Endothelial cell of umbilical vein (primary cell): ENCODE results near the gene SYNGR4. TPM values are rescaled to one million over a fixed set of nuclear protein-coding genes. Genes with fewer than 3 reads are reported as not detected.

Source experiments
- BruUV-seq: library from RNA; stranded (reverse); fragments of 400-500 nt; replicated peaks from 2 replicates; lab custom pipeline; 2021; lab: Mats Ljungman, UMichigan
- CTCF ChIA-PET: fragments of 300-600, 350-600 bp; sonication (Branson Sonifier 250); formaldehyde crosslinking; loops from one replicate; lab custom pipeline; 2021; ENCODE audit warnings: antibody characterized with exemption, inconsistent platforms; lab: Charles Lee
- POLR2A ChIA-PET: fragments of 300-600, 350-600 bp; sonication (Branson Sonifier 250); formaldehyde crosslinking; loops from one replicate; lab custom pipeline; 2021; ENCODE audit warnings: antibody characterized with exemption, inconsistent platforms; lab: Charles Lee
- DNase-seq: peaks from one replicate; pipeline ENCODE4 v3.0.0-alpha.2; 2011; ENCODE audit warnings: low read depth, low spot score
- FAIRE-seq: peaks from 2 replicates; lab custom pipeline; 2011; peaks lifted over from hg19 to GRCh38; lab: Jason Lieb, UNC
- H2AFZ ChIP-seq: 2 replicates; pipeline ENCODE4 v1.6.0; 2012; ENCODE audit warnings: low read depth, low read length, control low read depth, inconsistent platforms
- H3K27ac ChIP-seq: 2 replicates; pipeline ENCODE4 v1.5.1; 2011; ENCODE audit warnings: low read depth, mild to moderate bottlenecking, control low read depth, low read length, moderate library complexity; ENCODE audit not compliant: insufficient read depth
- H3K27me3 ChIP-seq, 2 experiments: 2 replicates each; pipeline versions ENCODE4 v1.6.0 to v1.6.1; 2011; ENCODE audit warnings: low read length in 2 of 2, mixed read lengths in 1 of 2; ENCODE audit not compliant: control insufficient read depth in 2 of 2, insufficient read depth in 2 of 2
- H3K36me3 ChIP-seq, 2 experiments: 2 replicates in 1 of 2; 3 replicates in 1 of 2; pipeline ENCODE4 v1.5.1; 2011; ENCODE audit warnings: low read length in 2 of 2, mild to moderate bottlenecking in 1 of 2, moderate library complexity in 1 of 2; ENCODE audit not compliant: control insufficient read depth in 2 of 2, insufficient read depth in 2 of 2; ENCODE audit errors: extremely low read depth in 1 of 2
- H3K4me1 ChIP-seq: 3 replicates; pipeline ENCODE4 v1.5.1; 2011; ENCODE audit warnings: mild to moderate bottlenecking, low read length; ENCODE audit not compliant: control insufficient read depth, insufficient read depth; ENCODE audit errors: extremely low read depth
- H3K4me2 ChIP-seq: 2 replicates; pipeline ENCODE4 v1.6.1; 2011; ENCODE audit warnings: low read length, control low read depth, mixed read lengths; ENCODE audit not compliant: insufficient read depth
- H3K4me3 ChIP-seq, 3 experiments: fragments of 200-600 bp in 1 of 3; sonication (generic), shearing (Covaris generic) in 1 of 3; replicated peaks in 1 of 3; 2 replicates each; pipeline ENCODE4 v1.5.1; 2011 to 2016; ENCODE audit warnings: control low read depth in 3 of 3, low read length in 3 of 3, mild to moderate bottlenecking in 2 of 3, inconsistent platforms in 1 of 3, low read depth in 1 of 3, moderate library complexity in 1 of 3; ENCODE audit not compliant: insufficient read depth in 1 of 3
- H3K79me2 ChIP-seq: 2 replicates; pipeline ENCODE4 v1.6.0; 2012; ENCODE audit warnings: low read length, inconsistent platforms; ENCODE audit not compliant: control insufficient read depth, insufficient read depth
- H3K9ac ChIP-seq: replicated peaks from 2 replicates; pipeline ENCODE3; 2011; ENCODE audit warnings: low read length, control low read depth; ENCODE audit not compliant: insufficient read depth; ENCODE audit errors: extremely low read depth
- H3K9me1 ChIP-seq: replicated peaks from 3 replicates; pipeline ENCODE4 v1.6.0; 2011; ENCODE audit warnings: mild to moderate bottlenecking, low read length; ENCODE audit not compliant: control insufficient read depth, insufficient read depth; ENCODE audit errors: extremely low read depth
- H3K9me3 ChIP-seq: replicated peaks from 2 replicates; pipeline ENCODE4 v1.5.1; 2012; ENCODE audit warnings: low read length, inconsistent platforms; ENCODE audit not compliant: control insufficient read depth, insufficient read depth
- H4K20me1 ChIP-seq: replicated peaks from 2 replicates; pipeline ENCODE3; 2011; ENCODE audit warnings: mild to moderate bottlenecking, low read length; ENCODE audit not compliant: control insufficient read depth, insufficient read depth; ENCODE audit errors: extremely low read depth
- CTCF ChIP-seq, 2 donors: IDR thresholded peaks; 1 replicate in 1 of 2; 2 replicates in 1 of 2; pipeline ENCODE4 v1.5.1; 2011; ENCODE audit warnings: low read length in 2 of 2, mild to moderate bottlenecking in 2 of 2, moderate library complexity in 2 of 2, control low read depth in 1 of 2, inconsistent platforms in 1 of 2, low read depth in 1 of 2; ENCODE audit not compliant: insufficient read depth in 1 of 2; ENCODE audit errors: extremely low read depth in 1 of 2
- EZH2 ChIP-seq: IDR thresholded peaks from 2 replicates; pipeline ENCODE4 v1.6.1; 2012; ENCODE audit warnings: borderline replicate concordance, low read depth, mild to moderate bottlenecking, moderate library complexity, low read length, inconsistent platforms; ENCODE audit not compliant: severe bottlenecking
- FOS ChIP-seq: IDR thresholded peaks from 2 replicates; pipeline ENCODE4 v1.6.1; 2011; ENCODE audit warnings: mild to moderate bottlenecking, low read length, moderate library complexity, borderline replicate concordance; ENCODE audit not compliant: insufficient read depth
- GATA2 ChIP-seq: IDR thresholded peaks from 2 replicates; pipeline ENCODE4 v1.7.0; 2011; ENCODE audit warnings: low read depth, mild to moderate bottlenecking, moderate library complexity, mixed read lengths, low read length; ENCODE audit not compliant: insufficient read length, insufficient read depth
- JUN ChIP-seq: IDR thresholded peaks from 2 replicates; pipeline ENCODE4 v1.6.1; 2011; ENCODE audit warnings: borderline replicate concordance, low read depth; ENCODE audit not compliant: insufficient read length, insufficient read depth
- MAX ChIP-seq: IDR thresholded peaks from 2 replicates; pipeline ENCODE4 v1.6.1; 2011; ENCODE audit not compliant: insufficient read depth, insufficient read length
- MYC ChIP-seq: IDR thresholded peaks from one replicate; pipeline ENCODE4 v1.6.1; 2011; ENCODE audit warnings: mild to moderate bottlenecking, low read depth, low read length
- POLR2A ChIP-seq: IDR thresholded peaks from 2 replicates; pipeline ENCODE4 v1.6.1; 2012; ENCODE audit warnings: low read depth, mild to moderate bottlenecking, control low read depth, low read length
- POLR2AphosphoS5 ChIP-seq: IDR thresholded peaks from 2 replicates; pipeline ENCODE4 v1.6.1; 2012; ENCODE audit warnings: low read depth, mild to moderate bottlenecking, control low read depth, low read length, moderate library complexity; ENCODE audit not compliant: insufficient read depth
- dilution Hi-C: fragments of 300-500 bp; cut with MboI; formaldehyde crosslinking; loops from one replicate; pipeline ENCODE4 v1.15.0; 2019; ENCODE audit warnings: low sequenced_read_pairs; ENCODE audit not compliant: extremely low pct_ligation_motif_present
- intact Hi-C: fragments of 100-400 bp; cut with micrococcal nuclease; formaldehyde crosslinking; loops from one replicate; pipeline ENCODE4 v1.10.0; 2022
- polyA plus RNA-seq, 4 experiments: library from polyadenylated mRNA; depleted of rRNA in 3 of 4; stranded (reverse) in 3 of 4; unstranded in 1 of 4; fragments of >200 nt; gene quantifications; 2 replicates each; pipeline versions ENCODE4 v1.2.1 to v1.2.3, GENCODE V29; 2011 to 2012; ENCODE audit warnings: missing spikeins in 1 of 4
- total RNA-seq: library from RNA; stranded (reverse); gene quantifications from 2 replicates; pipeline ENCODE4 v1.2.3, GENCODE V29; 2021

Gene SYNGR4
- total and polyA plus RNA-seq, 2 donors (not counting 3 experiments of a cell fraction or from before 2014, with no cell fraction given): not detected

- POLR2A ChIA-PET: no interaction called here
- no peaks in the 10 kb centered on the region for H4K20me1 ChIP-seq
- FAIRE-seq (no peak), DNase-seq (no peak)
- no peak overlapping the region for H3K4me2 ChIP-seq
- no TSS peak for BruUV-seq
- dilution Hi-C loops (no loop called here), intact Hi-C loops (loop anchor here (5.0 kb wide), 1 partner anchor 86 kb away; no protein-coding TSS in a partner anchor)
- H3K4me1 ChIP-seq: peaks cover 10% of the 10 kb centered on the region
- no peaks in the 10 kb centered on the region for H3K36me3 ChIP-seq
- no peak overlapping the region for H3K9ac ChIP-seq
- no peak overlapping the region for H2AFZ ChIP-seq
- CTCF ChIA-PET: no interaction called here
- H3K27me3 ChIP-seq: peaks cover 21 to 33% of the 10 kb centered on the region in 2 experiments
- peak; percentile 47 for TF ChIP-seq POLR2A
- no peak for TF ChIP-seq FOS
- H3K27ac ChIP-seq: no peak overlapping the region
- no peaks in the 10 kb centered on the region for H3K9me3 ChIP-seq
- H3K4me3 ChIP-seq: no peak overlapping the region
- no peaks in the 10 kb centered on the region for H3K79me2 ChIP-seq
- no peaks in the 10 kb centered on the region for H3K9me1 ChIP-seq
Measured at GRCh38 chr19:48396824-48397176, 32.6 kb downstream of the SYNGR4 start.

GRCh38 chr19:48397263-48398101 lies 33.3 kb downstream of the SYNGR4 start:
- H3K4me1 ChIP-seq: peaks cover 10% of the 10 kb centered on the region
- H3K4me2 ChIP-seq: peak overlapping the region; percentile 36
- H3K9me3 ChIP-seq: no peaks in the 10 kb centered on the region
- FAIRE-seq: peak; percentile 74
- no peaks in the 10 kb centered on the region for H4K20me1 ChIP-seq
- peaks cover 21 to 33% of the 10 kb centered on the region in 2 experiments for H3K27me3 ChIP-seq
- no peak for TF ChIP-seq POLR2AphosphoS5
- TF ChIP-seq FOS: no peak
- TF ChIP-seq EZH2: peak; percentile 40
- TF ChIP-seq MYC: no peak
- TF ChIP-seq CTCF (IDR thresholded peaks at IDR 0.05; ENCODE audit: extremely low read depth in 1 of 2, insufficient read depth in 1 of 2, low read depth in 1 of 2, low read length in 2 of 2): no peak
- TF ChIP-seq GATA2: no peak
- TF ChIP-seq JUN: no peak
- no peak for TF ChIP-seq MAX
- TF ChIP-seq POLR2A: peak; percentile 12
- H3K9ac ChIP-seq: peak overlapping the region; percentile 14
- POLR2A ChIA-PET: no interaction called here
- H3K79me2 ChIP-seq: no peaks in the 10 kb centered on the region
- intact Hi-C loops (loop anchor here (2.0 to 5.0 kb wide), 3 partner anchors 17 to 85 kb away; partner anchors contain the start of gene GRWD1), dilution Hi-C loops (no loop called here)
- H3K27ac ChIP-seq: no peak overlapping the region
- H3K36me3 ChIP-seq: no peaks in the 10 kb centered on the region
- CTCF ChIA-PET: no interaction called here
- no TSS peak for BruUV-seq
- H3K9me1 ChIP-seq: no peaks in the 10 kb centered on the region
- peak overlapping the region; percentile 58 for H2AFZ ChIP-seq
- DNase-seq: no peak
- peak overlapping the region; percentile 29 to 38 (median 32) for H3K4me3 ChIP-seq
